BE2C (cell line): ENCODE data around the gene MGAT5.

Experiments
- DNase-seq: peaks from one replicate; pipeline ENCODE4 v3.0.0-alpha.2; 2020
- H3K27me3 ChIP-seq: fragments of 250-450 bp; sonication (Bioruptor Pico); 2 replicates; pipeline ENCODE4 v1.5.1; 2020; ENCODE audit warnings: mild to moderate bottlenecking
- H3K36me3 ChIP-seq: fragments of 250-450 bp; sonication (Bioruptor Pico); 2 replicates; pipeline ENCODE4 v1.5.1; 2020; ENCODE audit warnings: mild to moderate bottlenecking
- H3K4me1 ChIP-seq: fragments of 250-450 bp; sonication (Bioruptor Pico); 2 replicates; pipeline ENCODE4 v1.5.1; 2020
- H3K4me3 ChIP-seq: 2 replicates; pipeline ENCODE4 v1.5.1; 2011; ENCODE audit warnings: low read depth, low read length
- H3K9me3 ChIP-seq: fragments of 250-450 bp; sonication (Bioruptor Pico); 2 replicates; pipeline ENCODE4 v1.5.1; 2020
- CTCF ChIP-seq: IDR thresholded peaks from 2 replicates; pipeline ENCODE4 v1.5.1; 2012; ENCODE audit warnings: mild to moderate bottlenecking, low read depth, low read length

Gene MGAT5

DNA sequence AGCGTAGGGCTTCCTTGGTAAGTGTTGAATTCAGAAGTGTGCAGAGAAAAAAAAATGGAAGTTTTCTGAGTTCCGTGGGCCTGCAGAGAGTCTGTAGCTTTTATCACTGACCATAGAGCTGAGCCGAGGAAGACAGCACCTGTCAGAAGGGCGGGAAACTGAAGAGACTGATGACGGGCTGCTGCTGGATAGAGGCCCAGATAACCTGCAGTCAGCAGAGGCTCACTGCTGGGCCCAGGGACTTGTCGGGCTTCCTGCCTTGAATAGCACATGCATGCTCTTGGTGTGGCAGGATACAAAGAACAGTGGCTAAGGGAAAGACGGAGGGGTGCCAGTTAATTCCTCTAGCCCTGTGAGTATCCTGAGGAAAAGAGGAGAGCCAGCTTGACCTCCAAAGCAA lies 166.4 kb downstream of the MGAT5 start:
- Histone ChIP-seq H3K9me3 (no peaks in the 10 kb centered on the region), H3K27me3 (no peaks in the 10 kb centered on the region), H3K36me3 (no peaks in the 10 kb centered on the region), H3K4me3 (no peak overlapping the region), H3K4me1 (no peaks in the 10 kb centered on the region)
- no peak for TF ChIP-seq CTCF
- DNase-seq = no peak

DNA sequence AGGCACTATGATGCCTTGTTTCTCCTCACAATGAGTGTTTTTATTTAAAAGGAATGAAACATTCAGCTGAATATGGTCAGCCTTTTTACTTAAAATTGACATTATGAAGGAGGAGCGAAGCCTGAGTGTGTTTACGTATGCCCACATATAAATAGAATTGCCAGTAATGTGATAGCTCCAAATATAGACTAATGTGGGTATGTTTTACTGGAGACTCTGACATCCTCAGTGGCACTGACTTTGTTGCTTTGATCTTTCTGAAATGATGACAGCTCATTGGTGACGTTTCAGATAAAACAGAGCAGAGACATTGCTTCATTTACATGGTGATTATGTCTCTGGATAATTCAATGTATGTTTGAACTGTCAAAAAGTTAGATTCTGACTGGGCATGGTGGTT lies 167.0 kb downstream of the MGAT5 start:
- H3K4me1 ChIP-seq = no peaks in the 10 kb centered on the region
- H3K4me3 ChIP-seq = no peak overlapping the region
- no peaks in the 10 kb centered on the region for H3K27me3 ChIP-seq
- no peaks in the 10 kb centered on the region for H3K9me3 ChIP-seq
- DNase-seq = no peak
- H3K36me3 ChIP-seq = no peaks in the 10 kb centered on the region
- no peak for TF ChIP-seq CTCF

GRCh38 chr2:134421556-134422328 lies 167.9 kb downstream of the MGAT5 start:
- Histone ChIP-seq H3K4me1 (no peaks in the 10 kb centered on the region), H3K36me3 (no peaks in the 10 kb centered on the region), H3K4me3 (no peak overlapping the region), H3K27me3 (no peaks in the 10 kb centered on the region), H3K9me3 (no peaks in the 10 kb centered on the region)
- DNase-seq = no peak
- no peak for TF ChIP-seq CTCF

- Histone ChIP-seq H3K9me3 (no peaks in the 10 kb centered on the region), H3K36me3 (no peaks in the 10 kb centered on the region), H3K27me3 (no peaks in the 10 kb centered on the region), H3K4me1 (no peaks in the 10 kb centered on the region), H3K4me3 (no peak overlapping the region)
- no peak for TF ChIP-seq CTCF
- no peak for DNase-seq
Measured at GRCh38 chr2:134425724-134426496, 172.0 kb downstream of the MGAT5 start.

- Histone ChIP-seq H3K4me1 (no peaks in the 10 kb centered on the region), H3K9me3 (no peaks in the 10 kb centered on the region), H3K36me3 (no peaks in the 10 kb centered on the region), H3K27me3 (no peaks in the 10 kb centered on the region), H3K4me3 (no peak overlapping the region)
- no peak for DNase-seq
- no peak for TF ChIP-seq CTCF
Measured at GRCh38 chr2:134426721-134427120, 172.8 kb downstream of the MGAT5 start.

- no peak for TF ChIP-seq CTCF
- Histone ChIP-seq H3K27me3 (no peaks in the 10 kb centered on the region), H3K9me3 (no peaks in the 10 kb centered on the region), H3K4me1 (no peaks in the 10 kb centered on the region), H3K36me3 (no peaks in the 10 kb centered on the region), H3K4me3 (no peak overlapping the region)
- no peak for DNase-seq
Measured at GRCh38 chr2:134429886-134430285, 176.0 kb downstream of the MGAT5 start.
